ENCODE measurements around the gene CDC37L1. TPM values are rescaled to one million over a fixed set of nuclear protein-coding genes. Genes with fewer than 3 reads are reported as not detected.

Gene CDC37L1
- polyA plus RNA-seq, 1 of the 3 experiments (the other 2 are of a cell fraction): 6.5 TPM

DNA sequence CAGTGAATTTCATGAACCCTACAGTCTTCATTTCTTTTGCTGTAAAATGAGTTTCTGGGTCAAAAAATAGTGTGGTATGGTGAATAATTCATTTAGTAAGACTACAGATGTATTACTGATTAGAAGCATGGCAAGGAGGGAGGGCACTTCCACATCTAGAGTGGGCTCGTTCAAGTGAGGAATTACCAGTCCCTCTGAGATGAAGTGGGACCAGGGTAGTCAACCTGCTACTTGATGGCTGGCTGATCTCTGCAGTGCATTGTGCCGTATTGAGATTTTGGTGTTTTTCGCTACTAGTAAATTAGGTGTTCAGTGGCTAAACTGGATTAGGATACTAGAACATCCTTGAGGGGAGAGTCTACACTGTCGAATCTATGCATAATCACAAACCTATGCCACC lies 10.8 kb downstream of the CDC37L1 start:
- WGBS (ENCODE audit: low lambda C conversion rate): 92% methylated on average over 4 of the region's 4 CpGs
- H3K27ac ChIP-seq (ENCODE audit: low read depth in 2 of 2, low read length in 1 of 2): no peak overlapping the region

More for the DNA sequence above, 10.8 kb downstream of the CDC37L1 start:
- POLR2A ChIA-PET: no interaction called here
- Histone ChIP-seq H3F3A (replicated peaks; ENCODE audit: insufficient read depth) (peaks cover 16% of the 10 kb centered on the region), H3K9me3 (no peaks in the 10 kb centered on the region), H3K4me1 (ENCODE audit: control insufficient read depth in 1 of 2, insufficient read depth in 2 of 2, low read depth in 1 of 2, low read length in 1 of 2) (peaks cover 0 to 12% of the 10 kb centered on the region in 2 experiments; a peak in 2 of 4 replicates), H3K9ac (no peak overlapping the region), H3K9me2 (no peaks in the 10 kb centered on the region), H3K36me3 (replicated peaks in 1 of 2; ENCODE audit: control insufficient read depth in 1 of 2, insufficient read depth in 2 of 2, low read length in 1 of 2) (peaks cover 29 to 31% of the 10 kb centered on the region in 2 experiments), H3K4me3 (ENCODE audit: low read depth in 2 of 2, low read length in 1 of 2) (no peak overlapping the region), H3K27me3 (ENCODE audit: insufficient read depth) (no peaks in the 10 kb centered on the region), H4K20me1 (ENCODE audit: insufficient read depth) (no peaks in the 10 kb centered on the region), H2AFZ (ENCODE audit: low read depth) (no peak overlapping the region), H3K4me2 (no peak overlapping the region), H3K79me2 (ENCODE audit: insufficient read depth) (peaks cover 34% of the 10 kb centered on the region; the same call in 1 of the 2 replicates)
- TF ChIP-seq, protein P1, sequence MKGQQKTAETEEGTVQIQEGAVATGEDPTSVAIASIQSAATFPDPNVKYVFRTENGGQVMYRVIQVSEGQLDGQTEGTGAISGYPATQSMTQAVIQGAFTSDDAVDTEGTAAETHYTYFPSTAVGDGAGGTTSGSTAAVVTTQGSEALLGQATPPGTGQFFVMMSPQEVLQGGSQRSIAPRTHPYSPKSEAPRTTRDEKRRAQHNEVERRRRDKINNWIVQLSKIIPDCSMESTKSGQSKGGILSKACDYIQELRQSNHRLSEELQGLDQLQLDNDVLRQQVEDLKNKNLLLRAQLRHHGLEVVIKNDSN (IDR thresholded peaks at IDR 0.05; ENCODE audit: borderline replicate concordance, low read depth): no peak
- TF ChIP-seq, protein P2, sequence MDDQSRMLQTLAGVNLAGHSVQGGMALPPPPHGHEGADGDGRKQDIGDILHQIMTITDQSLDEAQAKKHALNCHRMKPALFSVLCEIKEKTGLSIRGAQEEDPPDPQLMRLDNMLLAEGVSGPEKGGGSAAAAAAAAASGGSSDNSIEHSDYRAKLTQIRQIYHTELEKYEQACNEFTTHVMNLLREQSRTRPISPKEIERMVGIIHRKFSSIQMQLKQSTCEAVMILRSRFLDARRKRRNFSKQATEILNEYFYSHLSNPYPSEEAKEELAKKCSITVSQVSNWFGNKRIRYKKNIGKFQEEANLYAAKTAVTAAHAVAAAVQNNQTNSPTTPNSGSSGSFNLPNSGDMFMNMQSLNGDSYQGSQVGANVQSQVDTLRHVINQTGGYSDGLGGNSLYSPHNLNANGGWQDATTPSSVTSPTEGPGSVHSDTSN (IDR thresholded peaks at IDR 0.05): no peak
- TF ChIP-seq JUND (IDR thresholded peaks at IDR 0.05) (no peak), NRF1 (IDR thresholded peaks at IDR 0.05; ENCODE audit: low read depth, low read length) (no peak), RCOR1 (IDR thresholded peaks at IDR 0.05; ENCODE audit: low read length) (no peak), EP300 (IDR thresholded peaks at IDR 0.05; ENCODE audit: borderline replicate concordance in 1 of 2, low read depth in 1 of 2, low read length in 1 of 2) (no peak), FOSL2 (IDR thresholded peaks at IDR 0.05; ENCODE audit: borderline replicate concordance, low read depth) (no peak), CHD2 (IDR thresholded peaks at IDR 0.05; ENCODE audit: low read length, partially characterized antibody) (no peak), EZH2phosphoT487 (IDR thresholded peaks at IDR 0.05; ENCODE audit: borderline replicate concordance, low read depth) (no peak), MEF2A (IDR thresholded peaks at IDR 0.05; ENCODE audit: borderline replicate concordance, low read depth) (no peak), SMC3 (IDR thresholded peaks at IDR 0.05; ENCODE audit: low read depth, low read length) (no peak), MXI1 (IDR thresholded peaks at IDR 0.05; ENCODE audit: low read depth, low read length) (no peak), YY1 (IDR thresholded peaks at IDR 0.05; ENCODE audit: low read depth) (no peak), TAF1 (IDR thresholded peaks at IDR 0.05; ENCODE audit: borderline replicate concordance, low read depth, low read length) (no peak), FOXM1 (IDR thresholded peaks at IDR 0.05; ENCODE audit: low read depth) (no peak), GATA2 (CRISPR knock-in tag; IDR thresholded peaks at IDR 0.05) (no peak), ELF1 (IDR thresholded peaks at IDR 0.05) (no peak)
- TF ChIP-seq, protein P3, sequence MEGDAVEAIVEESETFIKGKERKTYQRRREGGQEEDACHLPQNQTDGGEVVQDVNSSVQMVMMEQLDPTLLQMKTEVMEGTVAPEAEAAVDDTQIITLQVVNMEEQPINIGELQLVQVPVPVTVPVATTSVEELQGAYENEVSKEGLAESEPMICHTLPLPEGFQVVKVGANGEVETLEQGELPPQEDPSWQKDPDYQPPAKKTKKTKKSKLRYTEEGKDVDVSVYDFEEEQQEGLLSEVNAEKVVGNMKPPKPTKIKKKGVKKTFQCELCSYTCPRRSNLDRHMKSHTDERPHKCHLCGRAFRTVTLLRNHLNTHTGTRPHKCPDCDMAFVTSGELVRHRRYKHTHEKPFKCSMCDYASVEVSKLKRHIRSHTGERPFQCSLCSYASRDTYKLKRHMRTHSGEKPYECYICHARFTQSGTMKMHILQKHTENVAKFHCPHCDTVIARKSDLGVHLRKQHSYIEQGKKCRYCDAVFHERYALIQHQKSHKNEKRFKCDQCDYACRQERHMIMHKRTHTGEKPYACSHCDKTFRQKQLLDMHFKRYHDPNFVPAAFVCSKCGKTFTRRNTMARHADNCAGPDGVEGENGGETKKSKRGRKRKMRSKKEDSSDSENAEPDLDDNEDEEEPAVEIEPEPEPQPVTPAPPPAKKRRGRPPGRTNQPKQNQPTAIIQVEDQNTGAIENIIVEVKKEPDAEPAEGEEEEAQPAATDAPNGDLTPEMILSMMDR (IDR thresholded peaks at IDR 0.05): no peak
- TF ChIP-seq, protein P4, sequence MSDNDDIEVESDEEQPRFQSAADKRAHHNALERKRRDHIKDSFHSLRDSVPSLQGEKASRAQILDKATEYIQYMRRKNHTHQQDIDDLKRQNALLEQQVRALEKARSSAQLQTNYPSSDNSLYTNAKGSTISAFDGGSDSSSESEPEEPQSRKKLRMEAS (IDR thresholded peaks at IDR 0.05; ENCODE audit: low read depth): no peak
- DNase-seq: no peak
- CTCF ChIA-PET: no interaction called here
